Adrenal gland (tissue), 12 donors: ENCODE measurements around the gene APBB1. TPM values are rescaled to one million over a fixed set of nuclear protein-coding genes. Genes with fewer than 3 reads are reported as not detected.
A peak's percentile ranks its signal among the peaks of the same experiment; 100 is the strongest.

Experiments used
- DNase-seq, 7 donors: peaks; one replicate each; pipeline ENCODE4 v3.0.0-alpha.2; 2019 to 2020
- H3K27ac ChIP-seq, 5 donors: fragments of 200-600 bp; sonication (generic) in 4 of 5; 1 replicate in 3 of 5; 2 replicates in 2 of 5; pipeline versions ENCODE4 v1.5.1 to v1.8.0; 2016 to 2020; ENCODE audit warnings: mild to moderate bottlenecking in 1 of 5
- H3K27me3 ChIP-seq: fragments of 200-600 bp; 2 replicates; pipeline ENCODE4 v1.8.0; 2021
- H3K36me3 ChIP-seq, 2 donors: fragments of 200-600 bp; replicated peaks in 1 of 2; 1 replicate in 1 of 2; 2 replicates in 1 of 2; pipeline versions ENCODE4 v1.5.1 to v1.8.0; 2018 to 2022
- H3K4me1 ChIP-seq, 2 donors: fragments of 200-600 bp; replicated peaks in 1 of 2; 1 replicate in 1 of 2; 2 replicates in 1 of 2; pipeline versions ENCODE4 v1.5.1 to v1.8.0; 2018 to 2021
- H3K4me3 ChIP-seq, 4 donors: fragments of 200-600 bp; sonication (generic) in 3 of 4; one replicate each; pipeline ENCODE4 v1.5.1; 2016 to 2018
- H3K9me3 ChIP-seq, 3 donors: fragments of 200-600 bp; sonication (generic) in 1 of 3; replicated peaks in 1 of 3; 1 replicate in 2 of 3; 2 replicates in 1 of 3; pipeline versions ENCODE4 v1.5.1 to v1.8.0; 2016 to 2021
- POLR2A ChIP-seq, 2 donors: fragments of 450-650 bp; IDR thresholded peaks; one replicate each; pipeline ENCODE4 v1.6.1; 2017; ENCODE audit warnings: antibody characterized with exemption in 2 of 2, mild to moderate bottlenecking in 2 of 2, moderate library complexity in 1 of 2
- WGBS, 4 donors: extraction: QIAGEN DNeasy Blood & Tissue Kit in 2 of 4; methylation state at CpG; one replicate each; pipeline versions ENCODE4 v1.1.5 to v1.1.7; 2013 to 2017; 5-methylcytosine and 5-hydroxymethylcytosine counted together
- intact Hi-C, 2 donors: fragments of 100-400 bp; cut with DNase I; formaldehyde crosslinking; loops; one replicate each; pipeline versions ENCODE4 v1.14.1 to v1.15.0; 2022 to 2023
- polyA plus RNA-seq, 3 donors: library from polyadenylated mRNA; stranded (reverse); fragments of 200-250 nt in 2 of 3; fragments of 350-450 nt in 1 of 3; fragmentation: Illumina TruSeq in 1 of 3; extraction: RNeasy Lipid Tissue Mini Kit (QIAGEN cat#74804) in 1 of 3; gene quantifications; one replicate each; pipeline ENCODE4 v1.2.3, GENCODE V29; 2013 to 2014
- total RNA-seq, 9 donors: library from RNA; depleted of rRNA in 4 of 9; stranded (reverse); fragments of >200 nt in 4 of 9; fragments of 120-200 nt in 1 of 9; fragmentation: NEBNext Ultra II Directional in 1 of 9; extraction: Animal tissue kit (Norgen Biotek cat#: 25700) in 1 of 9; gene quantifications; one replicate each; pipeline versions ENCODE4 v1.1.0 to v1.2.4, GENCODE V29; 2013 to 2023
- TF ChIP-seq, protein P1 (sequence below), 6 experiments: fragments of 450-650 bp in 4 of 6; fragments of 200-600 bp in 2 of 6; sonication (generic) in 1 of 6; IDR thresholded peaks; 1 replicate in 5 of 6; 2 replicates in 1 of 6; pipeline versions ENCODE4 v1.5.1 to v1.8.0; 2016 to 2021; ENCODE audit warnings: antibody characterized with exemption in 6 of 6, mild to moderate bottlenecking in 2 of 6, moderate library complexity in 1 of 6
- donor health status: healthy with polysubstance abuse.
- donor health status: Bipolar disorder and iron deficiency.
- donor health status: DM: yes; HTN: yes; CAD: no.
- donor health status: DM: no; HTN: no; CAD: no.
- donor health status: DM: no; HTN: no; CAD: no.
- donor health status: DM: yes; HTN: yes; CAD: no.

APBB1 gene
- total and polyA plus RNA-seq, 12 donors = 27.2 to 72.4 (median 50.5) TPM

DNA sequence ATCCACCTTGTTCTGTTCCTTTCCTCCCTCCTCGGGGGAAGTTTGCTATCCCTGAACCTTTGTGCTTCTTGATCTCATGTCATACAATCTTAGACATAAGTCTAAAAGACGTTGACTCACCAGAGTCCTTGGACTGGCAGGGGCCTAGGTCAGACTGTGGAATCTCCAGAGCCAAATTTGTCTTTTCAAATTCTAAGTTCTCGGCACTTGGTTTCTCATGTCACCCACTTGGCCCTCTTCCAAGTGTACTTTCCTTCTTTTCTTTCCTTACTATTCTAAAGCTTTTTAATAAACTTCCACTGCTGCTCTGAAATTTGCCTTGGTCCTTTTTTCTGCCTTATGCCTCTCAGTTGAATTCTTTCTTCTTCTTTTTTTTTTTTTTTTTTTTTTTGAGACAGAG lies 58.7 kb downstream of the APBB1 start:
- intact Hi-C loops = no loop called here
- Histone ChIP-seq H3K27ac (no peak overlapping the region), H3K9me3 (no peaks in the 10 kb centered on the region), H3K27me3 (no peaks in the 10 kb centered on the region), H3K4me1 (peaks cover 0 to 9% of the 10 kb centered on the region in 2 donors), H3K4me3 (no peak overlapping the region), H3K36me3 (no peaks in the 10 kb centered on the region)
- WGBS, 4 donors = 27 to 32% (median 31%) methylated on average over 3 of the region's 3 CpGs
- peak in 1 of 7 donors; percentile 18 for DNase-seq
- no peak for TF ChIP-seq POLR2A (IDR thresholded peaks at IDR 0.05)

DNA sequence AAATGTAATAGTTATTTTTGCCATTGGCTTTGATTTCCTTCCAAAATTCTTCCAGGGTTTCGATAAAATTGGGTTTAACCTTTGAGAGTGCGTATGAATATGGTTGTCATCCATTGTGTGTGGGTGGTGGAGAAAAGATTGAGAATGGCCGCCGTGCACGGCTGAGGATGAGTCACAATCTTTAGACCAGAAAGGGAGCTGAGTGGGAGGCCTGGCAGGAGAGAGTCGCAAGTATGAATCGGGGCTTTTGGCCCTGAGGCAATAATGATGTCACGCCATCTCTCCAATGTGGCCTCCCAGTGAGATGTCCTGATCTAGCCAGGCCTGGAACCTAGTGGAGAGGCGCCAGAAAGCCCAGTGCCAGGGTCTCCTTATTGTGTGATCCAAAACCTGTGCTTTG lies 61.7 kb downstream of the APBB1 start:
- intact Hi-C loops = loop anchor here in 1 of 2 donors (10.0 kb wide), 1 partner anchor 332 kb away; no protein-coding TSS in a partner anchor
- Histone ChIP-seq H3K36me3 (no peaks in the 10 kb centered on the region), H3K27me3 (no peaks in the 10 kb centered on the region), H3K4me3 (no peak overlapping the region), H3K9me3 (no peaks in the 10 kb centered on the region), H3K27ac (peak overlapping the region in 1 of 5 donors; percentile 29), H3K4me1 (peaks cover 0 to 9% of the 10 kb centered on the region in 2 donors)
- no peak for TF ChIP-seq POLR2A (IDR thresholded peaks at IDR 0.05)
- TF ChIP-seq, protein P1, sequence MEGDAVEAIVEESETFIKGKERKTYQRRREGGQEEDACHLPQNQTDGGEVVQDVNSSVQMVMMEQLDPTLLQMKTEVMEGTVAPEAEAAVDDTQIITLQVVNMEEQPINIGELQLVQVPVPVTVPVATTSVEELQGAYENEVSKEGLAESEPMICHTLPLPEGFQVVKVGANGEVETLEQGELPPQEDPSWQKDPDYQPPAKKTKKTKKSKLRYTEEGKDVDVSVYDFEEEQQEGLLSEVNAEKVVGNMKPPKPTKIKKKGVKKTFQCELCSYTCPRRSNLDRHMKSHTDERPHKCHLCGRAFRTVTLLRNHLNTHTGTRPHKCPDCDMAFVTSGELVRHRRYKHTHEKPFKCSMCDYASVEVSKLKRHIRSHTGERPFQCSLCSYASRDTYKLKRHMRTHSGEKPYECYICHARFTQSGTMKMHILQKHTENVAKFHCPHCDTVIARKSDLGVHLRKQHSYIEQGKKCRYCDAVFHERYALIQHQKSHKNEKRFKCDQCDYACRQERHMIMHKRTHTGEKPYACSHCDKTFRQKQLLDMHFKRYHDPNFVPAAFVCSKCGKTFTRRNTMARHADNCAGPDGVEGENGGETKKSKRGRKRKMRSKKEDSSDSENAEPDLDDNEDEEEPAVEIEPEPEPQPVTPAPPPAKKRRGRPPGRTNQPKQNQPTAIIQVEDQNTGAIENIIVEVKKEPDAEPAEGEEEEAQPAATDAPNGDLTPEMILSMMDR (IDR thresholded peaks at IDR 0.05) = no peak
- DNase-seq = peak in 6 of 7 donors; percentile 39 to 79 (median 56)
- WGBS, 4 donors = 26 to 47% (median 40%) methylated on average over 9 of the region's 9 CpGs

DNA sequence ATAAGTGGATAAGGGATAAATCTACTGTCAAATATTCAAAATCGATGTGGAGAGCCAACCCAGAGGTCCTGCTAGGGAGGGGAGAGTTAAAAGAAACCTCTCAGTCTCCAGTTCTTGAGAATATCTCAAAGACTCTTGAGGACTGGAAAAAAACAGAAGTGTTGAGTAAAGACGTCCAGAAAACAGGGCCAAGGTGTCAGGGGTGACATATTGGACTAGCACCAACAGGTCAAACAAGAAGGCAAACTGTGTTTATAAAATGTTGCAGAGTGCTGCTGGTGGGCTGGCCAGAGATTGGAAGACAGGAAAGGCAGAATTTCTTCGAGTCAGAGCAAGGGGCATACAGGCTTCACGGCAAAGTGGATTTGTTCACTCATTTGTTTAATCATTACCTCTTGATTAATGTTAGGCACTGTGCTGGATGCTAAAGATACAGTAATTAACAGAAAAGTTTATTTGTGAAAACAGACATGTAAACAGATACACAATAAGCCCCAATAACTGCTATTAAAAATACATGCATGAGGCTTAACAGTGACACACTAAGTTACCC lies 62.3 kb downstream of the APBB1 start:
- Histone ChIP-seq H3K4me3 (no peak overlapping the region), H3K36me3 (no peaks in the 10 kb centered on the region), H3K4me1 (peaks cover 0 to 9% of the 10 kb centered on the region in 2 donors), H3K27ac (peak overlapping the region in 1 of 5 donors; percentile 29), H3K27me3 (no peaks in the 10 kb centered on the region), H3K9me3 (no peaks in the 10 kb centered on the region)
- TF ChIP-seq POLR2A (IDR thresholded peaks at IDR 0.05) = no peak
- TF ChIP-seq, protein P1 (IDR thresholded peaks at IDR 0.05) = no peak
- 53 to 72% (median 62%) methylated on average over 4 of the region's 4 CpGs for WGBS, 4 donors
- intact Hi-C loops = loop anchor here in 1 of 2 donors (10.0 kb wide), 1 partner anchor 332 kb away; no protein-coding TSS in a partner anchor
- no peak for DNase-seq

DNA sequence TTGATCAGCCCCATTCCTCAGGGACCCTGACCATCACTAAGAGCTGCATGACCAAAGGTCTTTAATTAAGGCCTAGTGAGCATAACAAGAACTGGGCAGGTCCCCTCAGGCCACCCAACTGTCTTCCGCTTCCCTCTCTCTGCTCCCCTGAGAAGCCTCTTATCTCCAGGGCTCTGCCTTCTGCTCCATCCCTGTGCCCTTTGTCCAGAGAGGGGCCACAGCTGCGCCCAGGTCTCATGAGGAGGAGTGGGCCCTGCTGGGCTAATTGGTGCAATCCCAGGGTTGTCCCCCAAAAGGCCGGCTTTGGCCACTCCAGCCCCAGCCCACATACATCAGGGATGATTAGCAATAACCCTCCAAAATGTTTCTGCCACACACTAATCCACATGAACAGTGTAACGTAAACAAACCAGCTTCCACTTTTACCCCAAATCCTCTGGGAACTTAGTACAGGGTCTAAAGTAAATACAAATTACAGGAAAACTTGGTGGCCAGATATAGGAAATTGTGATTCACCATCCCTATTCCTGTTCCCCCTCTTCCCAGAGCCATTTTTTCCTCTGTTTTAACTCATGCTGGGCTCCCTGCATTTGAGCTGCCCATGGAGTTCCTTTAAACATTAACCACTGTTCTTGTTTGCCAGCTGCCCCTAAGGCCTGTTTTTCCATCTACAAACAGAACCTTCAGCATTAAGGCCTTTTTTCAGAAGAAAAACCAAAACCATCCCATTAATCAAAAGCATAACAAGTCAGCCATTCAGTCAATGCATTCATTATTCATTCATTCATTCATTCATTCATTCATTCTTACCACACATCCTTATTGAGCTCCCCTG lies 64.0 kb downstream of the APBB1 start:
- intact Hi-C loops = loop anchor here (5.0 to 10.0 kb wide), 3 partner anchors 38 to 333 kb away; no protein-coding TSS in a partner anchor
- TF ChIP-seq, protein P1 (IDR thresholded peaks at IDR 0.05) = no peak
- Histone ChIP-seq H3K36me3 (no peaks in the 10 kb centered on the region), H3K27me3 (no peaks in the 10 kb centered on the region), H3K9me3 (no peaks in the 10 kb centered on the region), H3K4me3 (no peak overlapping the region), H3K27ac (no peak overlapping the region), H3K4me1 (peaks cover 0 to 9% of the 10 kb centered on the region in 2 donors)
- WGBS, 4 donors = 80 to 92% (median 87%) methylated on average over 3 to 4 of the region's 4 CpGs
- DNase-seq = no peak
